GM19193 (cell line): ENCODE data around the gene CDHR1.

Experiments
- POLR2A ChIP-seq: IDR thresholded peaks from 4 replicates; pipeline ENCODE4 v1.6.1; 2011; ENCODE audit not compliant: insufficient read depth, insufficient read length; ENCODE audit errors: extremely low read depth

The CDHR1 gene

DNA sequence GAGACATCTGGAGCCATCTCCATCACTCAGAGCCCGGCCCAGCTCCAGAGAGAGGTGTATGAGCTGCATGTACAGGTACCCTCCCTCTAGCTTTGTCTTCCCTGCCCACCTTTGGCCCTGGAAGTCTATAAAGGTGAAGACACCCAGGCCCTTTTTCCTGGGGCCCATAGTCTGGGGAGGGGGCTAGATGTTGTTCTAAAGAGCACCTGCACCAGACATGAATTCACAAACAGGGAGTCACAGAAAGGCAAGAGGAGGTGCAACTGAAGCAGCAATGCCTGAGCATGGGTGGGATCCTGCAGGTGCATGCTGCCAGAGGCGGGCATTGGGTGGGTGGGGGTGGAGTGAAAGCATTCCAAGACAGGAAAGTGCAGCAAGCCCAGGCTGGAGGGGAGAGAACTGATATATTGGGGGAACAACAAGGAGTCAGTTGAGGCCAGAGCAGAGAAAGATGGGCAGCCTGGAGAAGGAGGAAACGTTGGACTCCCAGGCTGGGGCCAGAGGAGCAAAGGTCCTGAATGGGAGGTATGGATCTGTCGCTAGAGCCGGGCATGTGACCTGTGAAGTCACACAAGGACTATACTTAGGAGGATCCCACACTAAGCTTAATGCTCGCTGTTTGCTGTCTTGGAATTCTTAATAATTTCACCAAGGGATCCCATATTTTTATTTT lies 11.7 kb downstream of the CDHR1 start:
- TF ChIP-seq POLR2A = no peak

DNA sequence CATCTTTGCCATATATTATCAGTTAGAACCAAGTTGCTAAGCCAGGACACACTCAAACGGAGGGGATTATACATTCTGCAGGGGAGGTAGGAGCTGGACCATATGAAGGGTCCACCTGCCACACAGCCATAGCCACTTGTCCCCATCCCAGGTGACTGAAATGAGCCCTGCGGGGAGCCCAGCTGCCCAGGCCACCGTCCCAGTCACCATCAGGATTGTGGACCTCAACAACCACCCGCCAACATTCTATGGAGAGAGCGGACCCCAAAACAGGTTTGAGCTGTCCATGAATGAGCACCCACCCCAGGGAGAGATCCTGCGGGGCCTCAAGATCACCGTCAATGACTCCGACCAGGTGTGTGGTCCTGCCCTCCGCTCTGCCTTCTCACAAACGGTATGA lies 13.7 kb downstream of the CDHR1 start:
- no peak for TF ChIP-seq POLR2A

DNA sequence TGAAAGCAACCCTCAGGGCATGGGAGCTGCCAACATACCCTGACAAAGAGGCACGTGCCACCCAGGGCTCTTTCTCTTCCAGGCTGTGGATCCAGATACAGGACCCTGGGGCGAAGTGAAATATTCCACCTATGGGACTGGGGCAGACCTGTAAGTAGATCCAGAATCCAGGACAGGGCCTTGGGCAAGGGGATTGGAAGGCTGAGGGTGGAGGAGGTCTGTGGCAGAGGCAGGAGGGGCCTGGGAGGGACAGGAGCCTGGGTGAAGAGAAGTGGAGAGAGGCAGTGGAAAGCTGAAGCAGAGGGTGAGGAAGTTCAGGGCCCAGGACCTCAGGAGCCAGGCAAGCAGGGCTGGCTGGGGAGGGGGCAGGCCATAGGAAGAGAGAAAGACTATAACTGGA lies 17.2 kb downstream of the CDHR1 start:
- TF ChIP-seq POLR2A = no peak

DNA sequence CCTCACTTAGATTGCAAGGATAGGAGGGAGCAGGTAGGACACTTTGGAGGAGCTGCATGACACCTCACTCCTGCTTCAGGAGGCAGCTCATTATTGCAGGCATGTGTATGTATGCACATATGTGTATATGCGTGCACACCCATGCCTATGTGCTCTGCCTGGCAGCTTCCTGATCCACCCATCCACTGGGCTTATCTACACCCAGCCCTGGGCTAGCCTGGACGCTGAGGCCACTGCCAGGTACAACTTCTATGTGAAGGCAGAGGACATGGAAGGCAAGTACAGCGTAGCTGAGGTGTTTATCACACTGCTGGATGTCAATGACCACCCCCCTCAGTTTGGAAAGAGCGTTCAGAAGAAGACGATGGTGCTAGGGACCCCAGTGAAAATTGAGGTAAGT lies 17.7 kb downstream of the CDHR1 start:
- TF ChIP-seq POLR2A = no peak

DNA sequence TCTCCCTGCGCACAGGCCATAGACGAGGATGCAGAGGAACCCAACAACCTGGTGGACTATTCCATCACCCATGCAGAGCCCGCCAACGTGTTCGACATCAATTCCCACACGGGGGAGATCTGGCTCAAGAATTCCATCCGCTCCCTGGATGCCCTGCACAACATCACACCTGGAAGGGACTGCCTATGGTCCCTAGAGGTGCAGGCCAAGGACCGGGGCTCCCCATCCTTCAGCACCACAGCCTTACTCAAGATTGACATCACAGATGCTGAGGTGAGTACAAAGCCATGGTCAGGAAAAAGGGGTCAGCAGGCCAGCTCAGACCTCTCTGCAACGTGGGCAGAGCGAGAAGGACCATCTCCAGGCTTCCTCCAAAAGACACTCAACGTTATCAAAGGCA lies 18.7 kb downstream of the CDHR1 start:
- no peak for TF ChIP-seq POLR2A

DNA sequence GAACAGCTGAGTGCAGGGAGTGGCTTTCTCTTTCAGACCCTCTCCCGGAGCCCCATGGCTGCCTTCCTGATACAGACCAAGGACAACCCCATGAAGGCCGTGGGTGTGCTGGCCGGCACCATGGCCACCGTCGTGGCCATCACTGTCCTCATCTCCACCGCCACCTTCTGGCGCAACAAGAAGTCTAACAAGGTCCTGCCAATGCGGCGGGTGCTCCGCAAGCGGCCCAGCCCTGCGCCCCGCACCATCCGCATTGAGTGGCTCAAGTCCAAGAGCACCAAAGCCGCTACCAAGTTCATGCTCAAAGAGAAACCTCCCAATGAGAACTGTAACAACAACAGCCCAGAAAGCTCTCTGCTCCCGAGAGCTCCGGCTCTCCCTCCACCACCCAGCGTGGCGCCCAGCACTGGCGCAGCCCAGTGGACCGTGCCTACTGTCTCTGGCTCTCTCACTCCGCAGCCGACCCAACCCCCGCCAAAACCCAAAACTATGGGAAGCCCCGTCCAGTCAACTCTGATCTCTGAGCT lies 19.8 kb downstream of the CDHR1 start:
- no peak for TF ChIP-seq POLR2A

DNA sequence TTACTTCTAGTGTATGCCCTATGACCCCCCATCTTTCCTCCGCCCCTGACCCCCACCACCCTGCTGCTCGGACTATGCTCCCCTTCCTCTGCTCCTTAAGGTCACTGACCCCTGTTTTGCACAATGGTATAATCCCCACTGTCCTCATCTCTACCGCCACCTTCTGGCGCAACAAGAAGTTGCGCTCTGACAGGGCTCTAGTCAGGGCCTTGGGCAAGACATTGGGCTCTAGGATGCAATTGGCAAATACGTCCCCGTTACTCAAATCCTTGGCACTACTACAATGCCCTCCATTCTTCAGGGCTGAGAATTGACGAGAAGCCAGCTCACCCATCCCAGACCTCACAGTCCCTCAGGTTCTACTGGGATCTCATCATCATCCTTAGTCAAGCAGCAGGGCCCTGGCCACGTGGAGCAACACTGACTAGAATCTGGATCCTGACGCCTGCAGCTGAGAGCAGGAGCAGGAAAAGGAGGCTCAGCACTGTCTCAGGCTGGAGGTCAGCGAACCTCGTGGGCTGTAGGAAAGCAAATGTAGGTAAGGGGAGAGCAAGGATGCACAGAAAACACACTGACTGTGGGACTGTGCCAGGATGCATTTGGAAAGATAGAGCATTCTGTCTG lies 20.4 kb downstream of the CDHR1 start:
- TF ChIP-seq POLR2A = no peak

DNA sequence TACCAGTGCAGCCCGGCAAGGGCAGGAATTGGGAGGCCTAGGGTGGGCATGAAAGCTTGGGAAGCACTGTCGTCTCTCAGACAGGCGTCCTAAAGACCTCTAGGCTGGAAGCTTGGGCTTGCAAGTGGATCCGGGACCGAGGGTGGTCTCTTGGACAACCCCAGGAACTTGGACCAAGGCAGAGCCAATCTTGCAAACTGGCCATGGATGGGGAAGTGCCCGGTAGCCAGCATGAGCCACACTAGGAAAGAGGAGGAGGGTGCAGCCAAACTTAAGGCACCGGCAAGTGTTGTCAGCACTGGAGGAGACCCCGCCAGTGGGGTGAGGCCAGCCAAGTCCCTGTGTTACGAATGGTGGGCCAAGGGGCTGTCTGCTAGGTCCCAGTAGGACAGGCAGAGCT lies 22.5 kb downstream of the CDHR1 start:
- TF ChIP-seq POLR2A = no peak

DNA sequence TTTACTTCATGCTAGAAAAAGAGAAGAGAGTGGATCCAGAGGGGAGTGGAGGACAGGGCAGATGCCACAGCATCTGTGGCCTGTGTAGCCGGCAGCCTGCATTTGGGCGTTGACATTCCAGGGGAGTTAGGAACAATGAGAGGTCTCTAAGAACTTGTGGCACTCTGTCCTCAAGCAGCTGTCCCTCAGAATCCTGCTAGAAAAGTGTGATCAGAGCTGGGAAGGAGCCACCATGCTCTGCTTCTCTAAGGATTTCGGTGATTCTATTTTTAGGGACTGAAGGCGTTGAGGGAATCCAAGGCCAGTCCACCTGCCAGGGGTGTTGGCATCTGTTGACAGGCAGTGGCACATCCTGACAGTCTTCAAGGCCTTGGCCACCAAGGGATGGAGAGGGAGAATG lies 23.4 kb downstream of the CDHR1 start:
- no peak for TF ChIP-seq POLR2A

DNA sequence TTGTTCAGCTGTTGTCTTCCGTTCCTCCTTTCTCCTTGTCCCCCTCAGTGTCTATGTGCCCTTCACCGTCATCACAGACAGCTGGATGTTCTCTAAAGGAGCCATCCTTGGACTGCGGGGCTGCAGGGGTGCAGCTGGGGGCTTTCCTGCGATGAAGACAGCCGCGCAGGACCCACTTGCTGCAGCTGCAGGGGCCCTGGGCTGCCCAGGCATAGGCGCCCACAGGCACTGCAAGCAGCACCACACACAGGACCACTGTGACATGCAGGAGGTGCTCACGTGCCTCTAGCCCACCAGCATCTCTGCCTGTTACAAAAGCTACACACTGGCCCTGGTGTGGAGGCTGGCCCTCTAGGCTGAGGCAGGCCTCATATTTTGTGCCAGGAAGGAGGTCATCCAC lies 27.6 kb downstream of the CDHR1 start:
- no peak for TF ChIP-seq POLR2A

DNA sequence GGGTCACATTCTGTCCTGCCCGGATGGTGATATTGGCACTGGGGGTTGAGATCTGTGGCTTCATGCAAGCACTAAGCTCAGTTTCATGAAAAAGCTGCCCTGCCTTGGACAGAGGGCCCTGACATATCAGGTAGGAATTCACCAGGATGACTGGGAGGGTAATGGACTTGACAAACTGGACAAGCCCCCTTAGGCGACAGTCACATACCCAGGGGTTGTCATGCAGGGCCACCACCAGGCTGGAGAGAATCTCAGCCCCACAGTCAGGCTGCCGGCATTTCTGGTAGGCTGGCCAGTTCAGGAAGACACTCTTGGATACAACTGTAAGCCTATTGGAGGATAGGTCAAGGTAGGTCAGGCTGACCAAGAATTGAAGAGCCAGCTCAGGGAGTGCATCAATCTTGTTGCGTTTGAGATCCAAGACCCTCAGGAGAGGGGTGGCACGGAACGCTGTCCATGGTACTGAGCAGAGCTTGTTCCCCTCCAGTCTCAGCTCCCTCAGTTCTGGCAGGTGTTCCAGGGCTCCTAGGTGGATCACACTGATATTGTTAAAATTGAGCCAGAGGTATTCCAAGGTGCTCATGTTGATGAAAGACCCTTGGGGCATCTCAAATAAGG lies 30.2 kb downstream of the CDHR1 start:
- TF ChIP-seq POLR2A = no peak

DNA sequence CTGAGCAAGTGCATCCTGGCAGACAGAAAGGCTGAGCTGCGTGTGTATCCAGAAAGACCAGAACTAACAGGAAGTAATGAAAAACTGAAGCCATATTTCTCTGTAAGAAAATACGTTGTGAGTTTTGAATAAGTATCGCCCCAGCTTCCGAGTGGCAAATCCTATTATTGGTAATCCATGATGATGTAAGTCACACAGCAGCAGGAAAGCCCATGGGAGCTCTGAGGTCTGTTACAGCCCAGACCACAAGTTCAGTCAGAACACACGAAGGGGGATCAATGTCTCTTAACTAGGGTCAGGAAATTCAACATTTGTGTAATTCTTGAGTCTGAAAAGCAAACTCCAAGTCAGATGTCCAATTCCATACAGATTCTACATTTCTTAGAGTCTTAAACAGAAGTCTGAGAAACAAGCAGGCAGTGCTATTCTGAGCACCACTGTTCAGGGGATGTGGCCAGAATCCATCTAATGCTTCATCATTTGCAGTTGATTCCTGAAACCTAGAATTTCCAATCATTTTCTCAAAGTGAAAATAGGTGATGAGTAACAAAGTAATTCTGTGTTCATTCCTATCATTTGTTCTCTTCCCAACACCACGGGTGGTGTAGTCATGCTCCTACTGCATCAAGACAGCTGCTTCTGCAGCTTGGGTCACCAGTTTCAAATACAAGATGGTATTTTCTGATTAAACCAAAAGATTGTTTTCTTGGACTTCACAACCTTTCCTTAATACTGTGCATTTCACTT lies 31.3 kb downstream of the CDHR1 start, which contains the start of gene LRIT2:
Gene LRIT2 (minus strand): TSS at position 118 of the 747 bp plus-strand sequence. CDS start 24 bp downstream, at position 94.
- no peak for TF ChIP-seq POLR2A

DNA sequence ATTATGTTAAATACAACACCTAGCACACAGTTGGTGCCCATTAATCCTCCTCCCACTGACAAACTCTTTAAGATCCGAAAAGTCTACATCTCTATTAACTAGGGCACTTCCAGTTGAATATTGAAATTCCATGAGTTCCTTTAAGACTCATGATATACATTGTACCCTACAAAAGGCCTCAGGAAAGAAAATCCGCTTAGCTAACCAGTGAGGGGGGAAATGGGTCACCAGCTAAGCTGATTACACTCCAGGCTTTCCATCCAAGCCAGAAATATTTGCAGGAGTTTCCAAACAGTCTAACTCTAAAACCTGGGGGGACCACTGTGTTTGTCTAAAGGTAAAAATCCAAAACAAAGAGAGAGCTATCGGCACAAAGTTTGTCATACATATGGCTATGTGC lies 32.3 kb downstream of the CDHR1 start:
- no peak for TF ChIP-seq POLR2A

DNA sequence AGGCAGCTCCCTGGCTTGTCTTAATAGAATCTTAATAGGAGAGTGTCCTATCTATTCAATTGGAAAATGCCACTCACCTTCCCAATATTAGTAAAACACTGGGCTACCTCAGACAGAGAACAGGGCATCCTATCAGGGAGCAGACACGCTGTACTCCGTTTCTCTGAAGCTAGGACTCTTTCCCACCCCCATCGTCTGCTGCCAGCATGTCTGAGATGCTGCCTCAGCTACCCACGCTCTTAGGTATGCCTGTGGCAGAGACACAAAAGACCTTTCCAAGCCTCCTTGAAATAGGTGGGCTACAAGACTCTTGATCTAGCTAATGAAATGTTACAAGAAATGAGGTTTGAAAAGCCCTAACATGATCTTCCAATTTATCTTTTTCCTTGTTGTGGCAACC lies 33.5 kb downstream of the CDHR1 start:
- TF ChIP-seq POLR2A = no peak

DNA sequence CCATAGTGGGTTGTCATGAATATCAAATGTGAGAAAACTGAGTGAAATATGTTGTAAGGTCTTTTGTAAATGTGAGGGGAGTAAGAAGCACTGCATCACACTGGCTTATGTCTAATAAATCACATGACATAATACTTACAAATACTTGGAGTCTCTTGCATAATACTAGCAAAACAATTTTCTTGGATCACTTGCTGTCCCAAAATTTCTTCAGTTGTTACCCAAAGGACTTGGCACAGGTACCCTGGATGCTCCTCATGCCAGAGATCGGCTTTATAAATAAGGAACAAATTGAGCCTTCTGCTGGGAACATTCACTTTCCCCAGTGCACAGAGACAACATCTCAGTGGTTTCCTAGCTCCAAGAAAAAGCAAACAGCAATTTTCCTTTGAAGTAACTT lies 36.0 kb downstream of the CDHR1 start:
- no peak for TF ChIP-seq POLR2A
